NB4 (cell line): Measurements from ENCODE around the gene MYOF.
A peak's percentile ranks its signal among the peaks of the same experiment; 100 is the strongest.

Source experiments
- DNase-seq: peaks from one replicate; pipeline ENCODE4 v3.0.0; 2010; ENCODE audit warnings: low read depth
- H3K4me3 ChIP-seq: one replicate; pipeline ENCODE4 v1.5.1; 2011; ENCODE audit warnings: mild to moderate bottlenecking, low read depth, low read length, moderate library complexity
- MYC ChIP-seq: IDR thresholded peaks from 2 replicates; pipeline ENCODE4 v1.6.1; 2011; ENCODE audit warnings: low read depth, low read length
- POLR2A ChIP-seq: IDR thresholded peaks from 2 replicates; pipeline ENCODE4 v1.6.1; 2011; ENCODE audit warnings: mild to moderate bottlenecking; ENCODE audit not compliant: insufficient read length; ENCODE audit errors: extremely low read depth
- TF ChIP-seq, protein P1 (sequence below): IDR thresholded peaks from one replicate; pipeline ENCODE4 v1.5.1; 2012; ENCODE audit warnings: low read depth, low read length
- TF ChIP-seq, protein P2 (sequence below): IDR thresholded peaks from 2 replicates; pipeline ENCODE4 v1.6.1; 2011; ENCODE audit warnings: low read depth, low read length

Gene MYOF

DNA sequence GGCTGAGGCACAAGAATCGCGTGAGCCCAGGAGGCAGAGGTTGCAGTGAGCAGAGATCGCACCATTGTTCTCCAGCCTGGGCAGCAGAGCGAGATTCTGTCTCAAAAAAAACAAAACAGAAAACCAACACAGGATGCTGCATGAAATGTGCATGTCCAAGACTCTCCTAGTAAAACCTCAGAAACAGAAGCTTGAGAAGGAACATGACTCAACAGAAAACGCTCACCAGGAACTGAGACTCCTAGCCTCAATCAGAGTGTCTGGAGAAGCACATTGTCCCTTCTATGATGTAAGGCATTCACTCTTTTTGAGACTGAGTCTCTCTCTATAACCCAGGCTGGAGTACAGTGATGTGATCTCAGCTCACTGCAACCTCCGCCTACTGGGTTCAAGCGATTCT, 168.3 kb downstream of the MYOF start:
- no peak overlapping the region for H3K4me3 ChIP-seq
- TF ChIP-seq, protein P1, sequence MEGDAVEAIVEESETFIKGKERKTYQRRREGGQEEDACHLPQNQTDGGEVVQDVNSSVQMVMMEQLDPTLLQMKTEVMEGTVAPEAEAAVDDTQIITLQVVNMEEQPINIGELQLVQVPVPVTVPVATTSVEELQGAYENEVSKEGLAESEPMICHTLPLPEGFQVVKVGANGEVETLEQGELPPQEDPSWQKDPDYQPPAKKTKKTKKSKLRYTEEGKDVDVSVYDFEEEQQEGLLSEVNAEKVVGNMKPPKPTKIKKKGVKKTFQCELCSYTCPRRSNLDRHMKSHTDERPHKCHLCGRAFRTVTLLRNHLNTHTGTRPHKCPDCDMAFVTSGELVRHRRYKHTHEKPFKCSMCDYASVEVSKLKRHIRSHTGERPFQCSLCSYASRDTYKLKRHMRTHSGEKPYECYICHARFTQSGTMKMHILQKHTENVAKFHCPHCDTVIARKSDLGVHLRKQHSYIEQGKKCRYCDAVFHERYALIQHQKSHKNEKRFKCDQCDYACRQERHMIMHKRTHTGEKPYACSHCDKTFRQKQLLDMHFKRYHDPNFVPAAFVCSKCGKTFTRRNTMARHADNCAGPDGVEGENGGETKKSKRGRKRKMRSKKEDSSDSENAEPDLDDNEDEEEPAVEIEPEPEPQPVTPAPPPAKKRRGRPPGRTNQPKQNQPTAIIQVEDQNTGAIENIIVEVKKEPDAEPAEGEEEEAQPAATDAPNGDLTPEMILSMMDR, result no peak
- TF ChIP-seq, protein P2, sequence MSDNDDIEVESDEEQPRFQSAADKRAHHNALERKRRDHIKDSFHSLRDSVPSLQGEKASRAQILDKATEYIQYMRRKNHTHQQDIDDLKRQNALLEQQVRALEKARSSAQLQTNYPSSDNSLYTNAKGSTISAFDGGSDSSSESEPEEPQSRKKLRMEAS, result no peak
- TF ChIP-seq POLR2A, result no peak
- no peak for TF ChIP-seq MYC
- peak; percentile 43 for DNase-seq

DNA sequence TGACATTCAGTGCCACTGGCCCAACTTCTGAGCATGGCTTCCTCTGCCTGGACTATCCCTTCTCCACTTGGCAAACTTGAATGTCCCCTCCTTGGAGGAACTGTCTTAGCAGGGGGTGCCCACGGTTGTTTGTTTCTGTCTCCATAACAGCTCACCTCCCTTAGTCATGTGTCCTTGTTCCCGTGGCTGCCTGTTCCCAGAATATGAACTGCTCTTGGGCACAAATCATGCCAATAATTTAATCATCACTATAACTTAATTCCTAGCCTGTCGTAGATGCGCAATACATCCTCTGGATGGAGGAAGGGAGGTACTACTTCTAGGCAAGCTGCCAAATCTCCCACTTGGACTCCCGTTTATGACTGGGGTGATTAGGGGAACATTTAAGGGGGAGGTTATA, 173.1 kb downstream of the MYOF start:
- H3K4me3 ChIP-seq, result no peak overlapping the region
- no peak for DNase-seq

DNA sequence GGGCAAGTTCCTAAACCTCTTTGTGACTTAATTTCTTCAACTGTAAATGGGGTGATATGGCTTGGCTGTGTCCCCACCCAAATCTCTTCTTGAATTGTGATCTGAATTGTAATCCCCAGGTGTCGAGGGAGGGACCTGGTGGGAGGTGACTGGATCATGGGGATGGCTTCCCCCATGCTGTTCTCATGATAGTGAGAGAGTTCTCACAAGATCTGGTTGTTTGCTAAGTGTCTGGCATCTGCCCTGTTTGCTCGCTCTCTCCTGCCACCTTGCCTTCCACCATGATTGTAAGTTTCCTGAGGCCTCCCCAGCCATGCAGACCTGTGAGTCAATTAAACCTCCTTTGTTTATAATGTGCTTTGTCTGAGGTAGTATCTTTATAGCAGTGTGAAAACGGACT, 177.0 kb downstream of the MYOF start:
- no peak overlapping the region for H3K4me3 ChIP-seq
- TF ChIP-seq, protein P2, result no peak
- TF ChIP-seq POLR2A, result no peak
- TF ChIP-seq, protein P1, result no peak
- no peak for TF ChIP-seq MYC
- DNase-seq, result no peak

More for the DNA sequence above, 173.1 kb downstream of the MYOF start:
- no peak for TF ChIP-seq POLR2A

DNA sequence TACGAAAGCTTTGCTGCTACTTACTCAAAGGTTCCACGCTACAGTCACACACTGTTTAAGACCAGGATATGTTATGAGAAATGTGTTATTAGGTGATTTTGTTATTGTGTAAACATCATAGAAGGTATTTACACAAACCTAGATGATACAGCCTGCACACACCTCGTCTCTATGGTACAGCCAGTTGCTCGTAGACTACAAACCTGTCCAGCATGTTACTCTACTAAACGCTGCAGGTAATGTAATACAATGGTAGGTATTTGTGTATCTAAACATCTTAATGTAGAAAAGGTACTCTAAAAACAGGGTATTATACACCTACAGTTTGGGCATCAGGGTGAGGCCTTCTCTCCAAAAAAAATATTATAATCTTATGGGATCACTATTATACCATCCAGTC, 181.2 kb downstream of the MYOF start:
- DNase-seq, result no peak
- H3K4me3 ChIP-seq, result no peak overlapping the region
- no peak for TF ChIP-seq POLR2A
- TF ChIP-seq, protein P1, result no peak
- TF ChIP-seq MYC, result no peak
- TF ChIP-seq, protein P2, result no peak

DNA sequence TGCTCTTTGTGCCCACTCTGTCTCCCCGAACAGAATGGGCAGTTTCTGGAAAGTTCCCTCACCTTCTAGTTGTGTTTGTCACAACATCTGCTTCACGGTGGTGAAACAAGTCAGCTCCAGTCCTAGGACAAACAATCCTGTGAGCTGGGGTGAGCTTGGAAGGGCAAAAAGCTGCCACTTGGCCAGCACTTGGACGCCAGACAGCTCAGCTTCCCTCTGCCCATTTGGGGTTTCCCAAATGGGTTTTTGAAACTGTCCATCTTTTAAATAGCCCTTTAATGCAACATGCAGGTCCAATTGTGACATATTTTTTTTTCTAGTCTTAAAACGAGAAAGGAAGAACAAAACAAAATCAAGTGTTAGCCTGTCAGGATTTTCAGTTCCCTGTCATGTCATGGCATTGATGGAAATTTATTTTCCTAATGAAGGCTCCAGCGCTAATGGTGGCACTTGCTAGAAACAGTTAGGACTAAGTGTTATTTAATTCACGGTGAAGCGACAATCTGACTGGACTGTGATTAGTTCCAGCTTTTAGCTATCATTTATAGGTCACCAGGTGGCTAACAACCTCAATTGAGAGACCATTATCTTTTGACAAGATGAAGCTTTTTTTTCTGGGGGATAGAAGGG, 181.7 kb downstream of the MYOF start:
- TF ChIP-seq MYC (no peak), POLR2A (no peak)
- TF ChIP-seq, protein P2, result no peak
- TF ChIP-seq, protein P1, result no peak

DNA sequence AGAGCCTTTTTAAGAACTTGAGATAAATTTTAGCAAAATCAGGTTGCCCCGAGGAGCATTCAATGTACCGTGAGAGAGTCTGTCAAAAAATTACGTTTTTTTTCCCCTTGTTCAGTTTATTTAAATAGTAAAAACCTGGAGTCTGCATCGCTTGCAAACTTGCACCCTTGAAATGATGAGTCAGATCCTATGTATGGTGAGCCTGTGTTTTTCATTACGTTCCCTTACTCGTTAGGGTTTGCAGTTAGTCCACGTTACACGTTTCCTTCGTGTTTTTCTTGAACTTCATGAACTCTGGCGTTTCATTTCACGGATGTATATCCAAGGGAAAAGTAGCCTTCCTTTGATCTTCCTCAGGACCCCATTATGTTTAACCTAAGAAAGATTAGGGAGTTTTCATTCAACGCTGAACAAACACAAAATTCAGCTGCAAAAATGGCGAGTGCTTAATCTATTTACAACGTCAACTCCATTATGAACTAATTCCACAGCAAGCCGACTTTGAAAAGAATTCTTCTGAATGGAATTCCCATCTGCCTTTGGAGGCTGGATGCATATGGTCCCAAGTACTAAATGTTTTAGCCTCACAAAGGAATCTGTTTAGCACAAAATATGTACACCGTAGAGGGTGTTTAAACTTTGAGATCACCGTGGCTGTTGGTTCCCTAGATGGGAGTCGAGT, 182.4 kb downstream of the MYOF start:
- no peak for DNase-seq
- TF ChIP-seq MYC (no peak), POLR2A (no peak)
- TF ChIP-seq, protein P1, result no peak
- TF ChIP-seq, protein P2, result no peak
- H3K4me3 ChIP-seq, result no peak overlapping the region

More for the DNA sequence above, 181.7 kb downstream of the MYOF start:
- H3K4me3 ChIP-seq, result no peak overlapping the region
- DNase-seq, result no peak
